K562 (cell line): ENCODE data around the gene ENO2. TPM values are rescaled to one million over a fixed set of nuclear protein-coding genes. Genes with fewer than 3 reads are reported as not detected.

Experiments used
- BHLHE40 ChIP-seq: IDR thresholded peaks from 2 replicates; pipeline ENCODE4 v1.6.1; 2011; ENCODE audit warnings: low read length, improper control_type of control experiment
- CEBPB ChIP-seq: fragments of 450-650 bp; IDR thresholded peaks from 2 replicates; pipeline ENCODE4 v1.6.1; 2016; ENCODE audit warnings: missing genetic modification characterization, missing compliant biosample characterization
- CHD1 ChIP-seq: fragments of 200-600 bp; sonication (generic); IDR thresholded peaks from one replicate; pipeline ENCODE4 v1.6.1; 2012; ENCODE audit warnings: mild to moderate bottlenecking, moderate library complexity, low read length, inconsistent platforms
- GATA2 ChIP-seq: sonication (generic); formaldehyde crosslinking; IDR thresholded peaks from 2 replicates; pipeline ENCODE4 v1.4.0; 2020; ENCODE audit warnings: mild to moderate bottlenecking, missing genetic modification reagents
- HMGXB4 ChIP-seq: sonication (generic); formaldehyde crosslinking; IDR thresholded peaks from 2 replicates; pipeline ENCODE4 v1.8.1; 2023; ENCODE audit warnings: mild to moderate bottlenecking, missing genetic modification reagents
- NRF1 ChIP-seq, 2 experiments: fragments of 450-650 bp; IDR thresholded peaks in 1 of 2; conservative IDR thresholded peaks in 1 of 2; 2 replicates each; pipeline ENCODE4 v1.6.1; 2014; ENCODE audit warnings: mild to moderate bottlenecking in 2 of 2
- PHF8 ChIP-seq: fragments of 200-600 bp; sonication (generic); IDR thresholded peaks from 2 replicates; pipeline ENCODE4 v1.6.1; 2012; ENCODE audit warnings: mixed run types, mild to moderate bottlenecking, inconsistent platforms, low read length, moderate library complexity, borderline replicate concordance
- POLR2A ChIP-seq: fragments of 450-650 bp; conservative IDR thresholded peaks from 2 replicates; pipeline ENCODE4 v1.6.1; 2016
- RNF219 ChIP-seq: fragments of 250-450 bp; sonication (Bioruptor Pico); IDR thresholded peaks from 2 replicates; pipeline ENCODE4 v1.5.0; 2022; ENCODE audit warnings: mild to moderate bottlenecking
- SRSF3 ChIP-seq: fragments of 200-400 bp; formaldehyde crosslinking; IDR thresholded peaks from 2 replicates; pipeline ENCODE4 v1.6.1; 2016; ENCODE audit warnings: mild to moderate bottlenecking, low read length, moderate library complexity; ENCODE audit not compliant: insufficient read depth
- STAT6 ChIP-seq: sonication (generic); formaldehyde crosslinking; IDR thresholded peaks from 2 replicates; pipeline ENCODE4 v1.8.1; 2023; ENCODE audit warnings: mild to moderate bottlenecking, missing genetic modification reagents
- ZBTB34 ChIP-seq: fragments of 250-450 bp; sonication (Bioruptor Pico); IDR thresholded peaks from 2 replicates; pipeline ENCODE4 v1.8.0; 2021; ENCODE audit warnings: mild to moderate bottlenecking, moderate library complexity
- ZNF124 ChIP-seq: sonication (generic); formaldehyde crosslinking; IDR thresholded peaks from 2 replicates; pipeline ENCODE4 v1.8.1; 2022; ENCODE audit warnings: missing genetic modification reagents
- ZNF511 ChIP-seq: sonication (generic); formaldehyde crosslinking; IDR thresholded peaks from 2 replicates; pipeline ENCODE4 v1.8.0; 2022; ENCODE audit warnings: mild to moderate bottlenecking, missing genetic modification reagents
- ZNF639 ChIP-seq, 2 experiments: fragments of 200-800 bp in 1 of 2; sonication (Bioruptor generic) in 1 of 2; sonication (generic) in 1 of 2; formaldehyde crosslinking in 1 of 2; IDR thresholded peaks in 1 of 2; conservative IDR thresholded peaks in 1 of 2; 2 replicates each; pipeline versions ENCODE4 v1.5.0 to v1.6.1; 2016 to 2020; ENCODE audit warnings: missing compliant biosample characterization in 1 of 2, missing genetic modification characterization in 1 of 2, missing genetic modification reagents in 1 of 2
- ZNF707 ChIP-seq: fragments of 250-450 bp; sonication (Bioruptor Pico); conservative IDR thresholded peaks from 2 replicates; pipeline ENCODE4 v1.8.0; 2022; ENCODE audit warnings: inconsistent platforms, mild to moderate bottlenecking, moderate library complexity
- polyA plus RNA-seq, 8 experiments: library from polyadenylated mRNA; depleted of rRNA in 4 of 8; stranded (reverse) in 5 of 8; unstranded in 3 of 8; fragments of >200 nt; fragmentation: Nextera tagmentation in 2 of 8; fragmentation: Illumina TruSeq in 1 of 8; extraction: Ambion mirVana in 2 of 8; extraction: Trizol in 1 of 8; gene quantifications; 2 replicates each; pipeline versions ENCODE4 v1.2.1 to v1.2.3, GENCODE V29; 2011 to 2014; ENCODE audit warnings: inconsistent platforms in 1 of 8, missing spikeins in 1 of 8
- total RNA-seq, 7 experiments: library from RNA; depleted of rRNA in 6 of 7; stranded (reverse); fragments of >200 nt in 6 of 7; fragmentation: Illumina TruSeq in 2 of 7; extraction: Trizol in 2 of 7; gene quantifications; 2 replicates each; pipeline versions ENCODE4 v1.2.1 to v1.2.3, GENCODE V29; 2011 to 2021; ENCODE audit warnings: low replicate concordance in 1 of 7

ENO2 gene
- total and polyA plus RNA-seq, 9 of the 15 experiments (the other 6 are each of a cell fraction or from before 2014, with no cell fraction given): 10.9 to 43.3 (median 21.0) TPM

GRCh38 chr12:6867413-6868210, 46.8 kb upstream of the ENO2 start, which contains the start of gene TPI1 (continued):
- TF ChIP-seq NRF1 (conservative IDR thresholded peaks at IDR 0.05 in 1 of 2, IDR thresholded peaks at IDR 0.05 in 1 of 2) (peak; percentile 82 to 85), CHD1 (peak; percentile 81), CEBPB (tag) (no peak), ZBTB34 (CRISPR knock-in tag) (no peak), HMGXB4 (CRISPR knock-in tag) (no peak), ZNF124 (no peak), STAT6 (CRISPR knock-in tag) (no peak), GATA2 (CRISPR knock-in tag) (no peak), POLR2A (peak; percentile 99), ZNF639 (CRISPR knock-in tag; conservative IDR thresholded peaks at IDR 0.05 in 1 of 2, IDR thresholded peaks at IDR 0.05 in 1 of 2) (no peak; a peak in 1 of 4 replicates), SRSF3 (no peak), RNF219 (CRISPR knock-in tag) (no peak), PHF8 (peak; percentile 82), BHLHE40 (no peak), ZNF511 (no peak; the same call in 1 of the 2 replicates), ZNF707 (CRISPR knock-in tag) (no peak)
